Immature natural killer cell (primary cell): ENCODE measurements around the gene CIBAR2. TPM values are rescaled to one million over a fixed set of nuclear protein-coding genes. Genes with fewer than 3 reads are reported as not detected.

Experiments
- DNase-seq, 3 donors: peaks; one replicate each; pipeline ENCODE4 v3.0.0; 2022; ENCODE audit warnings: mixed read lengths in 1 of 3
- H3K27ac Mint-ChIP-seq, 6 donors: one replicate each; pipeline ENCODE4 v1.8.0; 2020; ENCODE audit warnings: mixed read lengths in 6 of 6, mild to moderate bottlenecking in 5 of 6, inconsistent platforms in 4 of 6, moderate library complexity in 3 of 6
- H3K27me3 Mint-ChIP-seq, 3 donors: one replicate each; pipeline ENCODE4 v1.8.0; 2020 to 2021; ENCODE audit warnings: low read depth in 3 of 3, mild to moderate bottlenecking in 3 of 3, mixed read lengths in 3 of 3, moderate library complexity in 3 of 3, inconsistent platforms in 1 of 3
- H3K36me3 Mint-ChIP-seq, 3 donors: one replicate each; pipeline ENCODE4 v1.8.0; 2020; ENCODE audit warnings: mixed read lengths in 3 of 3, inconsistent platforms in 2 of 3, mild to moderate bottlenecking in 2 of 3
- H3K4me1 Mint-ChIP-seq, 2 donors: one replicate each; pipeline ENCODE4 v1.8.0; 2020; ENCODE audit warnings: inconsistent platforms in 2 of 2, mild to moderate bottlenecking in 2 of 2, mixed read lengths in 2 of 2, moderate library complexity in 1 of 2
- H3K4me3 Mint-ChIP-seq, 5 donors: one replicate each; pipeline ENCODE4 v1.8.0; 2020; ENCODE audit warnings: mild to moderate bottlenecking in 5 of 5, mixed read lengths in 5 of 5, inconsistent platforms in 3 of 5, moderate library complexity in 3 of 5
- H3K9me3 Mint-ChIP-seq, 6 donors: one replicate each; pipeline ENCODE4 v1.8.0; 2020; ENCODE audit warnings: mild to moderate bottlenecking in 6 of 6, mixed read lengths in 6 of 6, inconsistent platforms in 4 of 6, moderate library complexity in 3 of 6
- polyA plus RNA-seq, 3 donors: library from polyadenylated mRNA; unstranded; fragments of 300-500 nt; fragmentation: Illumina TruSeq; gene quantifications; one replicate each; pipeline ENCODE4 v1.2.3, GENCODE V29; 2021

CIBAR2 gene
- polyA plus RNA-seq, 3 donors from 2014 or later, result 0.71 TPM; not detected in 2

DNA sequence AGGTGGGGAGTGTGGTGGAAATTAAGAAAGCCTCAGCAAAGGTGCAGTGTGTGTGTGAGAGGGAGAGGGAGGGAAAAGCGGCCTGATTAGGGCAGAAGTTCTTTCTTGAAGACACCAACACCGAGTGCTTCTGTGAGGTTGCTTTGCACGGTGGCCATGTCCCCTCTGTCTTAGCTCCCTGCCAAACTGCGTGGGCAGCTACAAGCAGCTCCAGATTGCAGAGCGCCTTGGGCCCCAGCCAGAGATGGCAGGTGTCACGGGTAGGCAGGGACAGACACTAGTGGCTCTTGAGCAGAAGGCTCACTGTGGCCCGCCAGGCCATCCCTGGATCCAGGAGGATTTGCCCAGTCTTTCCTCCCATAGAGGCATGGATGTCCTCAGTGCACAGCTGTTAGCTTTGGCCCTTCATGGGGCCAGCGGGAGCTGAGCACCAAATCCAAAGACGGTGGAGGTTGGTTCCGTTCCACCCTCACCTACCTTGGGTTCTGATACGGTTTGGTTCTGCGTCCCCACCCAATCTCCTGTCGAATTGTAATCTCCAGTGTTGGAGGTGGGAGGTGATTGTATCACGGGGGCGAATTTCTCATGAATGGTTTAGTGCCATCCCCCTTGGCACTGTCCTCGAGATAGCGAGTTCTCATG, 63.2 kb downstream of the CIBAR2 start:
- Mint-ChIP-seq H3K27me3 (peaks cover 4 to 6% (median 4%) of the 10 kb centered on the region in 3 donors), H3K4me3 (no peak overlapping the region), H3K9me3 (peaks cover 0 to 2% (median 0%) of the 10 kb centered on the region in 6 donors), H3K27ac (peak overlapping the region in 2 of 6 donors; percentile 21 to 28), H3K4me1 (no peaks in the 10 kb centered on the region), H3K36me3 (peaks cover 7 to 29% (median 22%) of the 10 kb centered on the region in 3 donors)
- no peak for DNase-seq

Other genes starting within 250 kb of the CIBAR2 start
- 10 to 100 TPM; 28.2 to 46.6 (median 37.2) TPM for gene ZDHHC7, start 100.9 kb downstream of the CIBAR2 start, polyA plus RNA-seq
- gene KIAA0513, start 84.7 kb downstream of the CIBAR2 start, polyA plus RNA-seq, result 1 to 10 TPM in 2 of 3 donors, under 1 TPM in 1; 0.11 to 8.7 (median 4.4) TPM